NCI-H1694 treated with DMSO at 0.1 percent for 48 hours (cell line): Measurements from ENCODE around the gene CDC42SE2.
A peak's percentile ranks its signal among the peaks of the same experiment; 100 is the strongest.

ENCODE experiments used
- DNase-seq: peaks from one replicate; lab custom pipeline; 2025; lab: John Stamatoyannopoulos, UW

The CDC42SE2 gene

DNA sequence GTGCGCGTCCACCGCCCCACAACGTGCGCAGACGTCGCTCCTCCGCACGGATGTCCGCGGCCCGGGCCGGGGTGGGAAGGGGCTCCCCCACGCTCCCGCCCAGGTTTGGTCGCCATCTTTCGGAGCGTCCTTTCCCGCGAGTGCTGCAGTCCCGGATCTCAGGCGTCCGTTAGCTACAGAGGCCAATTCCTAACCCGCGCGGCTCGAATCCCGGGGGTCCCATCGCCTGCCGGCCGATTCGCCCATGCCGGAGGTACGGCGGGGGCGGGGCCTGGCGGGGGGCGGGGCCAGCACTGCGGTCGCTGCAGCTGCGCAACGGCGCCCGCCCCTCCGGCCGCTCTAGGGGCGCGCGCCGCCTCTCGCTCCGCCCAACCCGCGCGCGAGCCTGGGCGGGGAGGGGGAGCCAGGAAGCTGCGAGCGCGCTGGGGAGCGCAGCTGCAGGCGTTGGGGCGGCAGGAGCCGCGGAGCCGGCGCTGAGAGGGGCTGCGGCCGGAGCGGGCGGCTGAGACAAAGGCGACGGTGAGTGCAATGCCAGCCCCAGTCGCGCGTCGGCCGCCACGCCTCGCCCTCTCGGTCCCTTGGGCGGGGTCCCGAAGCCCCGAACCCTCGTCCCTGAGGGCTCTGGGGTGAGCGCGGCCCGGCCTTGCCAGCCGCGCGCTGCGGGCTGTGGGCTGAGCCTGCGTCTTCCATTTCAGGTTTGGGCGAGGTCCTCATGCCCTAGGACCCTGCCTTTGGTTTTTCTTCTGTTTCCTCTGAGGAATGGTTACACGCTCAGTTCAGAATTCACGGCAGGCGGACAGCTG lies at the start of gene CDC42SE2:
Gene CDC42SE2, plus strand, starts transcription at position 406 of the 803 bp plus-strand sequence. CDS start 95,441 bp downstream, outside the sequence.
- DNase-seq: peak; percentile 47

DNA sequence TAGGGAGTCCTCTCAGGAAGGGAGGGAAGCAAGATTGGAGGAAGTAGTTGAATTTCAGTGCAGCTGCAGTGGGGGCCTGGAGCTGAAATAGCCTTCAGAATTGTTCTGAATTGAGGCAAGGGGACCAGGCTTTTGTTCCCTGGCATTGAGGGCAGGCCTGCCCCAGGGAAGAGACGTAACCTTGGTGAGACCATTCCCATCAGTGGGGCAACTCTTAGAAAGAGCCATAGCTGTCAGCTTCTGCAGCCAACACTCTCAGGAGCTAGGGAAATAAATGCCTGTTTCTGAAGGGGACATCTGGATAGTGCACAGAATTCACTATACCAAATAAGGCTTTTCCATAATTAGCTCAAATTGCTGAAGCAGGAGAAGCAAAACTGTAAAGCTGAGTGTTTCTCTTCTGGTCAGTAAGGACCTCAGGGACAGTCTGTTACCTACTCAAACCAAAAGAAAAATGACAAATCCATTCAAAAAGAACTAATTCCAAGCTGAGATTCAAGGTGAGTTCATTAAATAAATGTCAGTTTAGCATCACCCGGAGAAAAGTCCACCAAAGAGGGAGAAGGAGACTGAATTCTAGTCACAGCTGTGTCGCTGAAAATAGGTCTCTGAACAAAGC lies 49.1 kb upstream of the CDC42SE2 start:
- peak; percentile 48 for DNase-seq

DNA sequence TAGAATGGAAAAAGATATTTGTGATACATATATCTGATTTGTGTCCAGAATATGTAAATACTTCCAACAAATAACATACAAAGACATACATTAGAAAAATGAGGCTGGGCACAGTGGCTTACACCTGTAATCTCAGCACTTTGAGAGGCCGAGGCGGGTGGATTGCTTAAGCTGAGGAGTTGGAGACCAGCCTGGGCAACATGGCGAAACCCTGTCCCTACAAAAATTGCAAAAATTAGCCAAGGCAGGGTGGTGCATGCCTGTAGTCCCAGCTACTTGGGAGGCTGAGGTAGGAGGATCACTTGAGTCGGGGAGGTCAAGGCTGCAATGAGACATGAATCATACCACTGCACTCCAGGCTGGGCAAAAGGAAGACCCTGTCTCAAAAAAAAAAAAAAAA lies 46.1 kb upstream of the CDC42SE2 start:
- DNase-seq: no peak

GRCh38 chr5:131218392-131218791 lies 45.5 kb upstream of the CDC42SE2 start:
- DNase-seq: no peak

DNA sequence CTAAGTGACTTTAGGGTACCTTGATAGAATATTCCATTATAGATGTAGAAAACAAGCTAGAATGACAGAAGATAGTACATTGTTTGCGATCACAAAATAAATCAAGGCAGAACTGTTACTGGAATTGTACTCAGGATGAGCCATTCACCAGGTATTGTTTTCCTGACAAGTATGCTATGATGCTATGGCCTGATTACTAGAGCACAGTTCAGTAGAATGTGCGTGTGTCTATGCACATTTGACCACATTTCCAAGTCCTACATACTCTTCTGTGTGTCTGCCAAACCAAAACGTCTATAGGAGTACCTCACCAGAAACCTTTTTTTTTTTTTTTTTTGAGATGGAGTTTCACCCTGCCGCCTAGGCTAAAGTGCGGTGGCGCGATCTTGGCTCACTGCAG lies 43.3 kb upstream of the CDC42SE2 start:
- no peak for DNase-seq

- DNase-seq: no peak
Measured at GRCh38 chr5:131221008-131221703, 42.7 kb upstream of the CDC42SE2 start.

DNA sequence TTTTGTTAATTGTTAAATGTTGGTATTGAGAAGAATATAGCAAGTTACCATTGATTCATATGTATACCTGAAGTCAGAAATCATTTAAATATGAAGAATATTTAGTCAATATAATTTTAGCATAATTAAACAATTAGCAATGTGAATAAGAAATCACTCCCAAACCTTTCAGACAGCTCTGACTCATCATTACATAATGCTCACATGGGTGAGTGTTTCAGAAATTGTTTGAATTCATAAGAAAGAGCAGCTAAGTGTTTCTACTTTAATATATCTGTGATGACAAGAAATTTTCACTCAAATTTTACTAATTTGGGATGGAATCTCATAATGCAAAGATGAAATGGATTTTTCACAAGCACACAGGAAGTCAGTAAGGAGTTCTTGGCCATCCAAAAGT lies 42.0 kb upstream of the CDC42SE2 start:
- no peak for DNase-seq

- DNase-seq: no peak
Measured at GRCh38 chr5:131222731-131223130, 41.1 kb upstream of the CDC42SE2 start.

- no peak for DNase-seq
Measured at GRCh38 chr5:131223751-131224386, 40.0 kb upstream of the CDC42SE2 start.

DNA sequence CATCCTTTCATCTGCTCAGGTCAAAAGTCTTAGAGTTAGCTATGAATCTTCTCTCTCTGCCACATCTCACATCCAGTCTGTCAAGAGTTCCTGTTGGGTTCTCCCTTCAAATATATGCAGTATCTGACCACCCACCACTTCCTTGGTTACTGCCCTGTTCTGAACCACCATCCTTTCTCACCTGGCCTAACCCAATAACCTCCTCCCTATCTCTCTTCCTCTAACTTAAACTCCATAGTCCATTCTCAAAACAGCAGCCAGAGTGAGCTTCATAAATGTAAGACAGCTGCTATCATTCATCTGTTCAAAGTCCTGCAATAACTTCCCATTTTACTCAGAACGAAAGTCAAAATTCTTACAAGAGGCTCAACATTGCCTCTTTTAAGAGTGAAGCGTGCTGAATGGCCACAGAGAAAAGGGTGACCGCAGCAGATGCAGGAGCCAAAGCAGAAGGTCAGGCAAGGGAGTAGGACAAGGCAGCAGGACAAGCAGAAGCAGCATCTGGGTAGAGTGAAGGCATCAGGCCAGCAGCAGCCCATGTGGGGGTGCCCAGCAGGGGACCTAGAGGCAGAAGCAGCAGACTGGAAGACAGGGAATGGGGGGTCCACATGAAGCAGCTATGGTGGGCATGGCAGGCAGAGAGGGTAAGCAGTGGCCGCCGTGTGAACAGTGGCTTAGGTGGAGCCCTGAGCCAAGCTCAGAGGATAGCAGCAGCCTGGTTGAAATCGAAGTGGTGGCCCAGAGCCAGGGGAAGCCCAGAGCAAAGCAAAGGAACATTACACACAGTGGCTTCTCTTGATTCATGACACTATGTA lies 39.3 kb upstream of the CDC42SE2 start:
- DNase-seq: no peak

- no peak for DNase-seq
Measured at GRCh38 chr5:131225282-131225974, 38.4 kb upstream of the CDC42SE2 start.

- no peak for DNase-seq
Measured at GRCh38 chr5:131226899-131227298, 37.0 kb upstream of the CDC42SE2 start.

GRCh38 chr5:131228646-131229045 lies 35.2 kb upstream of the CDC42SE2 start:
- DNase-seq: no peak

DNA sequence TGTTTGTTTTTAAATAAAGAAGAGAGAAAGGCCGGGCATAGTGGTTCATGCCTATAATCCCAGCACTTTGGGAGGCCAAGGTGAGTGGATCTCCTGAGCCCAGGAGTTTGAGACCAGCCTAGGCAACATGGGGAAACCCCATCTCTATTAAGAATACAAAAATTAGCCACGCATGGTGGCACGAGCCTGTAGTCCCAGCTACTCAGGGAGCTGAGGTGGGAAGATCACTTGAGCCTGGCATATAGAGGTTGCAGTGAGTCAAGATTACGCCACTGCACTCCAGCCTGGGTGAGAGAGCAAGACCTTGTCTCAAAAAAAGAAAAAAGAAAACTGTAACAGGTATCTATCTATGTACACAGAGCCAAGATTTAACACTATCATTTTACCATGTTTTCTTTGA lies 34.2 kb upstream of the CDC42SE2 start:
- no peak for DNase-seq

- no peak for DNase-seq
Measured at GRCh38 chr5:131230406-131230805, 33.4 kb upstream of the CDC42SE2 start.

DNA sequence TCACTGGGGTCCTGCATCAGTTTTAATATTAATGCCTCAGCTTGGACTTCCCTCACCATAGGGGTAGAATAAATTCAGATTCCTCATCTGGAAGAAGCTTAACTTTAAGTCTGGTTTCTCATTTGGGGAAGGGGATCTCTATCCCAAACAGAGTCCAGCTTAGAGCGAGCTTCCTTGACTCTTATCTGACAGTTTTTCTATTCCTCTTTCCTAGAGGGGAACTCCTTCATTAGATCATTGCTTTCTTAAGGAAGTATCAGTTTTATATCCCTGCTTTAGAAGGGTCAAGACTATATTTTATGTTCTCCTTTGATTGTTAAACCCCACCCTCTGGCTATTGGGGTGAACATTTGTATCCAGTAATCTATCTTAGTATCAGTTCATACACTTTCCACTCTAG lies 24.2 kb upstream of the CDC42SE2 start:
- no peak for DNase-seq

DNA sequence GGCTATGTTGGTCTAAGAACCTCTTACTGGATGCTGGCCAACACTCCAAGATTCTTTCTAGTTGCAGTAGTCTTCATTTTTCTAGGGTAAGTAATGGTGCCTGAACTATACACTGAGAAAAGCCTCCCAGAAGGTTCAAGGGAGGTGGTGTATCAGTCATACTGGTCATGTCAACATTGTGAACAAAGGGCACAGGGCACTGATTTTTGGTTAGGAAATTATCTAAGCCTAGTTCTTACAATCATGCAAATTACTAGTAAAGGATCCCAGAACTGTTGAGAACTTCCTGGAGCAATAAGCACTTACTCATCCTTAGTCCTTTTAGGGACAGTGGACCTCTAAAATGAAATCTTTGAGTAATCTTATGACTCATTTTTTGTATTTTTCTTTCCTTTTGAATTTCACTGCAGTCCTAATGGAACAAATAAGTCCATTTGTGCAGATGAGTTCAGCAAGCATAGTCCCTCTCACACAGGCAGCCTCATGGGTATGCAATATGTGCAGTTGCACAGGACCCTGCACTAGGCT lies 21.1 kb upstream of the CDC42SE2 start:
- DNase-seq: no peak

GRCh38 chr5:131245312-131245711 lies 18.5 kb upstream of the CDC42SE2 start:
- no peak for DNase-seq

- no peak for DNase-seq
Measured at GRCh38 chr5:131245948-131246347, 17.9 kb upstream of the CDC42SE2 start.

- no peak for DNase-seq
Measured at GRCh38 chr5:131246504-131246903, 17.3 kb upstream of the CDC42SE2 start.
